ENCODE data around the gene CDKL4.
"Not testable (repeated sequence)": the region's sequence is repeated elsewhere in the genome, so short reads cannot be mapped to it uniquely, and the experiment has no call there.

The CDKL4 gene

GRCh38 chr2:39243469-39244123 lies at the start of gene CDKL4:
CDKL4 (minus strand) TSS chr2:39243970.
- DNase-seq (ENCODE audit: low read depth in 2 of 2, low spot score in 1 of 2) = no peak

GRCh38 chr2:39290433-39290832 lies 46.7 kb upstream of the CDKL4 start:
- no peak for DNase-seq (ENCODE audit: low read depth in 2 of 2, low spot score in 1 of 2)

- no peak for DNase-seq (ENCODE audit: low read depth in 2 of 2, low spot score in 1 of 2)
Measured at GRCh38 chr2:39289609-39290008, 45.8 kb upstream of the CDKL4 start.

- DNase-seq (ENCODE audit: low read depth in 2 of 2, low spot score in 1 of 2) = no peak
Measured at GRCh38 chr2:39283561-39283960, 39.8 kb upstream of the CDKL4 start.

- DNase-seq (ENCODE audit: low read depth in 2 of 2, low spot score in 1 of 2) = no peak
Measured at GRCh38 chr2:39281391-39281790, 37.6 kb upstream of the CDKL4 start.

GRCh38 chr2:39275016-39275415 lies 31.2 kb upstream of the CDKL4 start:
- no peak for DNase-seq (ENCODE audit: low read depth in 2 of 2, low spot score in 1 of 2)

- no peak for DNase-seq (ENCODE audit: low read depth in 2 of 2, low spot score in 1 of 2)
Measured at GRCh38 chr2:39269941-39270340, 26.2 kb upstream of the CDKL4 start.

GRCh38 chr2:39266916-39267434 lies 23.2 kb upstream of the CDKL4 start:
- DNase-seq (ENCODE audit: low read depth in 2 of 2, low spot score in 1 of 2) = no peak

GRCh38 chr2:39266139-39266805 lies 22.5 kb upstream of the CDKL4 start:
- DNase-seq (ENCODE audit: low read depth in 2 of 2, low spot score in 1 of 2) = no peak

- DNase-seq (ENCODE audit: low read depth in 2 of 2, low spot score in 1 of 2) = no peak
Measured at GRCh38 chr2:39265315-39265714, 21.5 kb upstream of the CDKL4 start.

GRCh38 chr2:39264733-39265132 lies 21.0 kb upstream of the CDKL4 start:
- DNase-seq (ENCODE audit: low read depth in 2 of 2, low spot score in 1 of 2) = no peak

- DNase-seq (ENCODE audit: low read depth in 2 of 2, low spot score in 1 of 2) = no peak
Measured at GRCh38 chr2:39260087-39260486, 16.3 kb upstream of the CDKL4 start.

GRCh38 chr2:39256040-39256439 lies 12.3 kb upstream of the CDKL4 start:
- DNase-seq (ENCODE audit: low read depth in 2 of 2, low spot score in 1 of 2) = no peak

GRCh38 chr2:39252888-39253518 lies 9.2 kb upstream of the CDKL4 start:
- DNase-seq (ENCODE audit: low read depth in 2 of 2, low spot score in 1 of 2) = no peak

- DNase-seq (ENCODE audit: low read depth in 2 of 2, low spot score in 1 of 2) = no peak
Measured at GRCh38 chr2:39247512-39248043, 3.8 kb upstream of the CDKL4 start.

GRCh38 chr2:39246382-39246980 lies 2.7 kb upstream of the CDKL4 start:
- DNase-seq (ENCODE audit: low read depth in 2 of 2, low spot score in 1 of 2) = no peak

GRCh38 chr2:39244963-39245625 lies 1.3 kb upstream of the CDKL4 start:
- not testable (repeated sequence) for DNase-seq (ENCODE audit: low read depth in 2 of 2, low spot score in 1 of 2)

- DNase-seq (ENCODE audit: low read depth in 2 of 2, low spot score in 1 of 2) = not testable (repeated sequence)
Measured at GRCh38 chr2:39244241-39244862, 582 bp upstream of the CDKL4 start.

- no peak for DNase-seq (ENCODE audit: low read depth in 2 of 2, low spot score in 1 of 2)
Measured at GRCh38 chr2:39241588-39241987, 2.2 kb downstream of the CDKL4 start.

GRCh38 chr2:39240758-39241157 lies 3.0 kb downstream of the CDKL4 start:
- DNase-seq (ENCODE audit: low read depth in 2 of 2, low spot score in 1 of 2) = no peak

GRCh38 chr2:39234754-39235153 lies 9.0 kb downstream of the CDKL4 start:
- DNase-seq (ENCODE audit: low read depth in 2 of 2, low spot score in 1 of 2) = no peak

Data from stimulated activated CD8-positive, alpha-beta memory T cell treated with anti-CD3 and anti-CD28 coated beads, Interleukin-4, amount 100 ng/mL, for 4 hours (primary cell).